GM03348 (cell line): ENCODE data around the gene RAB38.

Experiments used
- DNase-seq: peaks from one replicate; pipeline ENCODE4 v3.0.0; 2012; ENCODE audit warnings: low spot score

Gene RAB38

DNA sequence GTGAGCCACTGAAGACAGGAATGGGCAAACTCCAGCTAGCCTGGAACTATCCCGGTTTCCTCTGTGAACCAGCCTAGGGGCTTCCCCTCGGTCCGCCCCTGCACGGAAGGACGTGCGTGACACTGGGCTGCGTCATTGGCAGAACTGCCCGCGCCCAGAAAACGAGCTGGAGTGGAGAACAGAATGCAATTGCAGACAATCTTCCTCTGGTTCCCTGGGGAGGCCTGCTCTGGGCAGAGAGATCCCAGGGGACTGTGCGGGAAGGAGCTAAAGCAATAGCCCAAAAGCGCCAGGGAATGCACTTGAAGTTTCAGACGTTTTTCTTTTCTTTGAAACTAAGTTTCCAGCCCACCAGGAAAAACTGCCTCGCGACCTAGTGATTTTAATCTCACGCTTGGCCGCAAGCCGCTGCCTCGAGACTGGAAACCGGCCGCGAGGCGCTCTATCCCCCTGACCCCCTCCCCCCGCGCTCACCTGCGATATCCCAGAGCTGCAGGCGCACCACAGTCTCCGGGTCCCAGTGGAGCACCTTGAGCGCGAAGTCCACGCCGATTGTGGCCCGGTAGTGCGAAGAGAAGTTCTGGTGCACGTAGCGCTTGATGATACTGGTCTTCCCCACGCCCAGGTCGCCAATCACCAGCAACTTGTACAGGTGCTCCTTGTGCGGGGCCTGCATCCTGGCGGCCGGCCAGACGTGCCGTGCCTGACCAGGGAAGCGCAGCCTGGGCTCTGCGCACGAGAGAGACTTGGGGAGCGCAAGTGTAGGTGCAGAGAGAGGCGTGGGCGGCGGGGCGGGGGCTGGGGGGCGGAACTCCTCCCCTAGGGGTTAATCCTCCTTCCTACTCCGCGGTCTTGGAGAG is at the start of gene RAB38:
RAB38 (minus strand) TSS at position 735 of the 860 bp plus-strand sequence; CDS start at position 676, 59 bp downstream.
- DNase-seq, result peak; percentile 84

DNA sequence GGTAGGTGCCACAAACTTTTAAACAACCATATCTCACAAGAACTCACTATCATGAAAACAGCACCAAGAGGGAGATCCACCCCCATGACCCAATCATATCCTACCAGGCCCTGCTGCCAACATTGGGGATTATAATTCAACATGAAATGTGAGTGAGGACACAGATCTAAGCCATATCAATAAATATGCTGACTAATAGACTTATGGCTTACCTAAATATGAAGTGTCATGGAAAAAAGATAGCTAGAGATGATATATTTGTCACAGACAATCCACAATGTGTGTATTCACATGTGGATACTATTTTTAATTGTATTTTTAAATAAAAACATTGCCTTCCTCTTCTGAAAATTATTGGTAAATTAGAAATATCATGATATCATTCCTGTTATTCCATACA is 38.2 kb upstream of the RAB38 start:
- DNase-seq, result no peak

DNA sequence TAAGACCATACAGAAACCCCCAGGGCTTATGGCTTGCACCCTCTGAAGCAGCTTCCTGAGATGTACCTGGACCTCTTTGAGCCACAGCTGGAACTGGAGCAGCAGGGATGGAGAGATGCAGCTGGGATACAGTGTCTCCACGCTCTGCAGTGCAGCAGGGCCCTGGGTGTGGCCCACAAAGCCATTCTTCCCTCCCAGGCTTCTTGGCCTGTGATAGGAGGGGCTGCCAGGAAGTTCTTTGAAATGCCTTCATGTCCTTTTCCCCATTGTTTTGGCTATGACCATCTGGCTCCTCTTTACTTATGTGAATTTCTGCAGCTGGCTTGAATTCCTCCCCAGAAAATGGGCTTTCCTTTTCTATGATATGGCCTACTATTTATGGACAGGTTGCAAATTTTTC is 37.1 kb upstream of the RAB38 start:
- DNase-seq, result no peak

DNA sequence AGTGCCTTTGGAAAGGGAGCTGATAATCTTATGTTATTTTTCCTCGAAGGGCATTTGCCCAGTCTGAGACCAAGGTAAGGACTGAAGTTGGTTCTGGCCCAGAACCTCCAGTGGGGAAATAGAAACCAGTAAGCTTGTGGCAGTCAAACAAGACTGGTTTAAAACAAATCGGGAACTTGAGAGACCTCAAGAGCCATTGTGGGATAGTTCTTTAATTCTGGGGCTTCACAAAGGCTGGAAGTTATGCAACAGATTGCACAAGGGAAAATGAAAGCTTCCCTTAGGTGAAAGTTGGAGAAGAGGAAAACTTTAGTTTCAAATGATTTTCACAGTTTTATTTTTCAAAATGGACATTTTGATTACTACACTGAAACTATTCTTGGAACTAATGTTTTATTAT is 33.5 kb upstream of the RAB38 start:
- DNase-seq, result no peak

DNA sequence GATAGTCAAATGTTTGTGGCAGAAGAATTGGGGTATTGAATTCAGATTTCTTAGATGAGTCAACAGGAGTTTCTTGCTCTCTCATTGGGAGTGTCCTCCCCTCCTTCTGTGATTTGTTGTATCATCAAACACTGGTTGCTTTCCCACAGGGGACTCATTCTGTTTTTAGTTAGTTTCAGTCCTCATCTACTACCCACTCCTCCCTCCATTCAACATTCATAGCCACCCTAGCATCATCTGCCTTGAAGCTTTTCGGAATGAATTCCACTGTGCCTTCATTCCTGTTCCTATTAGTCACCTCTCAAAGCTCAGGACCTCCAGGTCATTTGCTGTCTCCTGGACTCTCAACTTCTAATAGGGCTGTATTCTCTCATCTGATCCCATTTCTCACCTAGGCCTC is 31.5 kb upstream of the RAB38 start:
- DNase-seq, result peak; percentile 5

DNA sequence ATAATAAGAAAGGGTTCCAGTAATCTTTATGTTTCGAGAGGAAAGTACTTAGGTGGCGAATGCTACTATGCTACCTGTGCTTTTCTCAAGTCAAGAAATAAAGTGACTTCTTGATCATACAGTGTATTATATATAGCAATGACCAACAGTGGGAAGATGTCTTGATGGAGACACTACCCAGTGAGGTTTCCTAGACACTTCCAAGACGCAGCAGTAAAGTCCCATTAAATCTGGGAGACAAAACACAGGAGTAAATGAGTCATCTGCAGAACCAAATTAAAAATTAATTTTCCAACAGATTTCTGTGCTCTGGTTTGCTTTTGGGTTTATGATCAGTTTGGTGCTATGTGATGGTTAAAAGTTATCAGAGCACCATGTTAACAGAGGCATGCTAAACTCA is 29.1 kb upstream of the RAB38 start:
- no peak for DNase-seq

DNA sequence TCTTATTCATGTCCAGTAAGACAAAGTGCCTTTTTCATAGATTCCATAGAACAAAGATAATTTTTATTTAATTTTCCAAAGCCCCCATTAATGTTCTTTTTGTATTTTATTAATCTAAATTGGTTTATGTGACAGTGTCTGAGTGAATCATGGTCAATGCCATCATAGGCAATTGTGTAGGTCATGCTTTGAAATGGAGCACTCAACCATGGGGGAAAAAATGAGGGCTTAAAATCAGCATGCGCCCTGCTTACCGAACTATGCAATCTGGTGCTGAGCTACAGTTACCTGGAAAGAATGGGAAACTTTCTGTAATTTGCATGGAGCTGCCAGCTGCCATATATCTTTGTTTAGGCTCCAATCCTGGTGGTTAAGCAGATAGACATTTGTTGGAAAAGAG is 28.4 kb upstream of the RAB38 start:
- no peak for DNase-seq

DNA sequence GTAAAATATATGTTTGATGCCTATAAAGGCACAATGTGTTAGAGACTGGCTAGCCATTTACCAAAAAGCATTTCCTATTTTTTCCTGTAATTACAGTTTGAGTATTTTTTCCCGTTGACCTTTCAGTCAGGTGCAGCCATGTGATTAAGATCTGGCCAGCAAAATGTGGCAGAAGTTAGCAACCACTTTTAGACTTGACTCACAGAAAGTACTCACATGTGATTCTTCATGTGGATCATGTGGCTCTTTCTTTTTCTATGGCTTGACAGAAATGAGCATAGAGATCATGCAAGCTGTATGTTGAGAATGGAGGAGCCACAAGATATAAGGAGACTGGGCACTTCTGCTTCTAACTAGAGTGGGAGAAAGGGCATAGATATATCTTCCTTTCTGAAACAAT is 27.3 kb upstream of the RAB38 start:
- no peak for DNase-seq

DNA sequence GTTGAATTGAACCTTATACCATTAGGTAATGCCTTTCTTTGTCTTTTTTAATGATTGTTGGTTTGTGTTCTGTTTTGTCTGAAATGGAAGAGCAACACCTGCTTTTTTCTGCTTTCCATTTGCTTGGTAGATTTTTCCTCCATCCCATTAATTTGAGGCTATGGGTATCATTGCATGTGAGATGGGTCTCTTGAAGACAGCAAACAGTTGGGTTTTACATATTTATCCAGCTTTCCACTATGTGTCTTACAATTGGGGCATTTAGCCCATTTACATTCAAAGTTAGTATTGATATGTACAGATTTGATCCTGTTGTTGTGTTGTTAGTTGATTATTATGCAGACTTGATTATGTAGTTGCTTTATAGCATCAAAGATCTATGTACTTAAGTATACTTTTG is 21.1 kb upstream of the RAB38 start:
- no peak for DNase-seq

DNA sequence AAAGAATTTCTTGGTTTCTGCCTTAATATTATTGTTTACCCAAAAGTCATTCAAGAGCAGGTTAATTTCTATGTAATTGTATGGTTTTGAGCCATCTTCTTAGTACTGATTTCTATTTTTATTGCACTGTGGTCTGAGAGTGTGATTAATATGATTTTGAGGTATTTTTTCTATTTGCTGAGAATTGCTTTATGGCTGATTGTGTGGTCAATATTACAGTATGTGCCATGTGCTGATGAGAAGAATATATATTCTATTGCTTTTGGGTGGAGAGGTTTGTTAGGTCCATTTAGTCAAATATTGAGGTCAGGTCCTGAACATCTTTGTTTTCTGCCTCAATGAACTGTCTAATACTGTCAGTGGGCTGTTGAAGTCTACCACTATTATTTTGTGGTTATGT is 20.7 kb upstream of the RAB38 start:
- no peak for DNase-seq

DNA sequence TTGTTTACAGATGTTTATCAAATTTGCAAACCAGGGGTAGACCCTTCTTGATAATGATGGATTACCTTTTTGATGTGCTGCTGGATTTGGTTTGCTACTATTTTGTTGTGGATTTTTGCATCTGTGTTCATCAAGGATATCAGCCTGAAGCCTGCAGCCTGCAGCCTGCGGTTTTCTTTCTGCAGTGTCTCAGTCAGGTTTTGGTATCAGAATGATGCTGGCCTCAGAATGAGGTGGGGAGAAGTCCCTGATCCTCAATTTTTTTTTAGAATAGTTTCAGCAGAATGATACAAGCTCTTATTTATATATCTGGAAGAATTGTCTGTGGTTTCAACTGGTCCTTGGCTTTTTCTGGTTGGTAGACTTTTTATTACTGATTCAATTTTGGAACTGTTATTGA is 19.7 kb upstream of the RAB38 start:
- DNase-seq, result no peak

DNA sequence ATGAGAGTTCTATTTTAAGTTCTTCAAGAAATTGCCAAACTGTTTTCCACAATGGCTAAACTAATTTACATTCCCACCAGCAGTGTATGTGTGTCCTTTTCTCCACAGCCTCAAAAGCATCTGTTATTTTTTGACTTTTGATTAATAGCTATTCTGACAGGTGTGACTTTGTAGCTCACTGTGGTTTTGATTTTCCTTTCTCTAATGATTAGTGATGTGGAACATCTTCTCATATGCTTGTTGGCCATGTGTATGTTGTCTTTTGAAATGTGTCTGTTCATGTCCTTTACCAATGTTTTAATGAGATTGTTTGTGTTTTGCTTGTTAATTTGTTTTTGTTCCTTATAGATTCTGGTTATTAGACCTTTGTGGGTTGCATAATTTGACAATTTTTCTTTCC is 18.0 kb upstream of the RAB38 start:
- DNase-seq, result no peak

DNA sequence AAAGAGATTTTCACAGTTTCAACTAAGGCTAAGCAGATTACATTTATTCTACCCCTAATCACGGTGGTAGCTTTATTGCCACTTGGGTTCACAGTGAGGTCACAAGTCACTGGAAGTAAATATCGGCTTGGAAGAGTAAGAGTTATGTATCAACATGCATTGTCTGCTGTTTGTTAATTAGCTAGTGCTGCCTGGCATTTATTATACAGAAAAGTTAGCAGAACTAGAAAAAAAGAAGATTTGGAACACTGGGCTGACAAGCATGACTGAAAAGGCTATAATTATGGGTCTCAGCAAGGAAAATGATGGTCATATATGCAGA is 13.7 kb upstream of the RAB38 start:
- no peak for DNase-seq

DNA sequence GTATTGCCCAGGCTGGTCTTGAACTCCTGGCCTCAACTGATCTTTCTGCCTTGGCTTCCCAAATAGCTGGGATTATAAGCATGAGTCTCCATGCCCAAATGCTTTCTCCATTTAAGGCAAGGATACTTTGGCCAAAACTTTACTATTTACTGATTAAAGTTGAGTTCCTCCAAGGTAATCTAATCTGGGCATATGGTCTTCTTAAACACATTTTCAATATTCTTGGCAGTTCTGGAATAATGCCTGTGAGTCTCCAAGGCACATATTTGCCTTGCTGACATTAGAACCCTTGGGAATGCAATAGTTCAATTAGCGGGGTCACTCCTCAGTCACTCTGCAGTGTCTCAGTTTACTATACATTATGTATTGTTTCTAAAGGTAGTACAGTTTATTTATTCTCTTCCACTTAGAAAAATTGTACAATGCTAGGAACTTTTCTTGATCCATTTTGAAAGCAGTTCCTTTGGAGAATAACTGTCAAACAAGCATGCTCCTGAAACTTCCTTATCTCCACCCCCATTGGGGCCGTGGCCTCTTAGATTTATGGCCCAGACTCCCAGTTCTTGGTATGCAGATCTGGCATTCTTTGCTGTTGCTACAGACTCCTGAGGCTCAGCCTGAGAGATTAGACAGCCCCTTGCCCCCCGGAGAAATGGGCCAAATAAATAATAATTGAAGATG is 13.1 kb upstream of the RAB38 start:
- DNase-seq, result no peak

DNA sequence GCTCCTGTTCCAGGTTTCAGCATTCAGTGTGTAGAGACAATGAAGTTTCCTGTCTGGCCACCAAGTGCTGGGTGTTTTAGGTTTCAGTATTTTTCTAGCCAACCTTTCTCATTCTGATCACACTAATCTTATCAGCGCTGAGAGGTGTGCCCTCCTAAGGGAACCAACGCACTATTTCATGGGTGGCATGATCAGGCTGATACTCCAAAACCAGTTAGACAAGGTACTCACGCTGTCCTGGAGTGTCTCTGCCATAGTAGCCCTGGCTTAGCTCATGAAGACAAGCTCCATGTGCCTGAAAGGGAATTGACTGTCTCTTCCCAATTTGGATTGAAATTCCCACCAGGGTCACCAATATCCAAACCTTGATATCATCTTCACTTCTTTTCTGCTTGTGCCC is 8.0 kb upstream of the RAB38 start:
- no peak for DNase-seq

DNA sequence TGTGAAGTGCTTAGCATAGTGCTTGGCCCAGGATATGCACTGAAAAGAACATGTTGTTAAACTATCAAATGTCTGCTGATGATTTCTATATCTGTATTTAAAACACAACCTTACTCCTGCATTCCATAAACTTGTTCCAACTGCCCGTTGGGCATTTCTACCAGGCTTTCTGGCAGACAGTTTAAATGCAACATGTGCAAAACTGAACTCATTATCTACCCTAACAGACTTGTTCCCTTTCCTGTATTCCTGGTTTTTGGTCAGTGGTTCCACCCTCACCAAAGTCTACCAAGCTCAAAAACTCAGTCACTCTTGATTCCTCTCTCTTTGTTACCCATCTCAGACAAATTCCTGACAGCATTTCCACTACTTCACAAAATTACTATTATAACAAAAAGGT is 6.5 kb upstream of the RAB38 start:
- DNase-seq, result no peak

DNA sequence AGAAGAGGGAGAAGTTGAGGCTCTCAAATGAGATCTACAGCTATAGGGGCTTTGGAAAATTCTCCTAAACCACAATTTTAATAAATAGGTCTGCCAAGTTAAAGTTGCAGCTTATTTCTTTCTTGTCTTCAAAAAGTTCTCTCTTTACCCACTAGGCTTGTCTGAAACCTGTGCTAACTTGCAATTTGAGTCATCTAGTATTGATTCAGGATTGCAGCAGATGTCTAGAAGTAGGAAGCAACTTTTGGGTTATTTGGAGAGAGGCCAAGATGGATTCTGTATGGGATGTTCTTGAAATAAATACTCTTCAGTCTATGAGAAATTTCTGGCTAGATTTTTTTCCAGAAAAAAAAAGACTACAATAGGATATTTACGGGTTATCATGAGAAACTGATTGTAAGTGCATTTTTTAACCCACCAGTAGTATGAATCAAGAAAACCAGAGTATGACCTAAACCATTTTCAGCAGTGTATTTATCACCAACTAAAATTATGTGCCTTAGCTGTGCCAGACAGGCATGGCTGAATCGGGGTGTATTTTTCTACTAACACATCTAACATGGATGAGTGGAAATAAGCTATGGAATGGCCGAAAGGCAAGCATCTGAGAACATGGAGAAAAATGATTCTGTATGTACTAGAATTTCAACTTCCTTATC is 4.9 kb upstream of the RAB38 start:
- DNase-seq, result peak; percentile 19

DNA sequence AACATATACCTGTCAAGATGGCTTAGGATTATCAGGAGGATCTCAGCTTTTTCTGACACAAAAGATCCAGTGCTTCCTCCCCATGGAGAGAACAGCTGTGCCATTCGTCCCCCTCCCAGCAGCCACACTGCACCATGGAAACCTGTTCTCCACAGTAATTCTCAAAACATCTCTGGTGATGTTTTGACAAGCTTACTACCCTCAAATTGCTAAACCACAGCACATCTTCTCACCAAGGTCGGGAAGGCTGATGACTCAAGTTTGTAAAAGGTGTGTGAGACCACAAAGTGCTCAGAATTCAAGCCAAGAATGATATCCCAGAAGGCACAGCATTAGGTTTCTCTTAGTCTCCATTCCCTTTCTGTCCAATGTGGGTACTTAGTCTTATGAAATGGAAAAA is 3.9 kb upstream of the RAB38 start:
- DNase-seq, result no peak

DNA sequence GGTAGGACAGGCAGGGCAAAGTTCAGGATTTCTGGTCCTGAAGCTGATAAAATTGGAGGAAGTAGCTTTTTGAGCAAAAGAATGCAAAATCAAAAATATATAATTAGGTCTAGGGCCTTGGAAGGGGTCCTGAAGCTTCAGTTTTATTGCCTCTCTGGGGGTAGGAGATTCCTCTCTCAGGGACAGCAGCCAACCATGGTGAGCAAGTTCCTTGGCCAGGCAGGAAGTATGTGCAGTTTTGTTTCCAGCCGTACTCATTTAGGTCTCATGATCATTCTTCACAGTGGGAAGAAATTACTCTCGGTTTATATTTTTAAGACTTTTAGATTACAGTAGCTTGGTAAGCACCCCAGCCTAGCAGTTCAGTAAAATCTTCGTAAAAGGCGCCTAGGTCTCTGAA is 2.9 kb upstream of the RAB38 start:
- DNase-seq, result peak; percentile 33

DNA sequence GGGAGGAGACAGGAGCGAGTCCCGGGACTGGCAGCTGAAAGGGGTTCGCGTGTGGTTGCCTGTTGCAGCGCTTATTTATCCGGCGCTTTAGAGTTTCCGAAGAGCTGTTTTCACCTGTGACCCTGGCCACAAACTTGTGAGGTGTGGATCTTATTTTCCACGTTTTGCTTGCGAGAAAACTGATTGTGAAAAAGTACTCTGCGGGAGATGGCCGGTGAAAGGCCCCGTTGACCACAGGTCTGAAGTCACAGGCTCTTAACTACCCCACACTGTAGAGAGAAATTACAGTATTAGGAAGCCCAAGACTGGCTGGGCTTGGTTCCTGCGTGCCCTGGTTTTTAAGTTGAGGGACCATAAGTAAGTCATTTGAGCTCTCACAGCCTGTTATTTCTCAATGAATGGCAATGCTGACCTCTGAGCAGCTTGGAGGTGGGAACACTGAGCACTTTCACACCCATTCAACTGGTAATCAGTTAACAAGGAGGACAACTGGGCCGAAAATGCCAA is 379 bp upstream of the RAB38 start:
- DNase-seq, result no peak

DNA sequence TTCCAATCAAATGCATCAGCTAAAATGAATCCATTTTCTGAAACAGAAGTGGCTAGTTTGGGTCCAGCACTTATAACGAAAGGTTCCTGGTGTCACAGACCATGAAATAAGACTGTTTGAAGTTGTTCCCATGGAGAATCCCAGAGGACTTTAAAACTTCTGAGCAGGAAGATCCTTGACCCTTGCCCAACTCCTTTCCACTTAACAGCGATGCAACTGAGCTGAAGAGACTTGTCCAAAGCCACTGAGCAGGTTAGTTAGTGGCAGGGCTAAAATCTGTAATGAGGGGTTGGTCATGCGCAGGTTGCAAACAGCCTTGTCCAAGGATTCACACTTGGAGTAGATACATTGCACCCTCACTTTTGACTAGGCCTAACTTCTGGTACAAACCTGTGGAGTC is 1.3 kb downstream of the RAB38 start:
- no peak for DNase-seq

DNA sequence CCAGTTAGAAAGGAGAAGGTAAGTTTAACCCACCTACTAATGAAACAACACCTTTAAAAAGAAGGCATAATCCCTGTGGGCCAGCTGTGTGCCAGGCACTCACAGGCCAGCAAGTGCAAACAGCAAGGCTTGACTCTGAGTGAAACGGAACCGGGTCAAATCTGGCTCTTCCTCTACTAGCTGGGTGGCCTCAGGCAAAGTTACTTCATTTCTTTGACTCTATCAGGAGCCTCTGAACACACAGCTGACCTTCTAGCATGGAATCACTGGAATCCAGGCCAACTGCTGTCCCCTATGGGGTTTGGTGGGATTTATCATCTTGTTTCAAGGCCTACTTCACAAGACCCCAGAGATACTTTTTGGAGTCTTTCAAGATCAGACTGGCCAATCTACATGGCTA is 3.3 kb downstream of the RAB38 start:
- DNase-seq, result no peak

DNA sequence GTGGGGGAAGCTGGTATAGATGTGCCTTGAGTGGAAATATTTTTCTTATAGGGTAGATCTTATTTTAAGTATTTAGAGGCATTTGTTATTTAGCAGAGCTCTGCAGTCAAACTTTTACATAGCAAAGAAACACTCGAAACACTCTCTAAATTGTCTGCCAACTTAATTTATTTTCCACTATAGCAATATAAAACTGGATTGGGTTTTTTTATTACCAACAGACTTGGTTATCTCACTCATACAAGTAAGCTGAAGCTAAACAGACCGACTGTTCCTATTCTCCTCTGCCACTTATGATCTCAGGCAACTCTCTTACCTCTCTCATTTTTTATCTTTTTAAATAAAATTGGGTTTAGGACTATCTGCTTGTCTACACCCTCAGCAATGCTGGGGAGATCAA is 4.6 kb downstream of the RAB38 start:
- no peak for DNase-seq
